Esophagus squamous epithelium (tissue), 5 donors: ENCODE data around the gene SLC17A7. TPM values are rescaled to one million over a fixed set of nuclear protein-coding genes. Genes with fewer than 3 reads are reported as not detected.

Experiments
- DNase-seq: peaks from one replicate; lab custom pipeline; 2025; lab: John Stamatoyannopoulos, UW
- H3K27ac ChIP-seq, 4 donors: fragments of 200-600 bp; sonication (generic); one replicate each; pipeline ENCODE4 v1.5.1; 2016 to 2019; ENCODE audit warnings: mild to moderate bottlenecking in 1 of 4
- H3K27me3 ChIP-seq, 4 donors: fragments of 200-600 bp; sonication (generic); 1 replicate in 3 of 4; 2 replicates in 1 of 4; pipeline versions ENCODE4 v1.5.1 to v1.6.0; 2017 to 2021; ENCODE audit warnings: antibody characterized with exemption in 1 of 4
- H3K36me3 ChIP-seq, 3 donors: fragments of 200-600 bp; sonication (generic); one replicate each; pipeline ENCODE4 v1.5.1; 2016 to 2019
- H3K4me1 ChIP-seq, 3 donors: fragments of 200-600 bp; sonication (generic); one replicate each; pipeline ENCODE4 v1.5.1; 2017 to 2019
- H3K4me3 ChIP-seq, 4 donors: fragments of 200-600 bp; sonication (generic); 1 replicate in 3 of 4; 2 replicates in 1 of 4; pipeline ENCODE4 v1.5.1; 2016 to 2019; ENCODE audit warnings: mild to moderate bottlenecking in 2 of 4, moderate library complexity in 1 of 4
- H3K9me3 ChIP-seq, 3 donors: fragments of 200-600 bp; sonication (generic); one replicate each; pipeline ENCODE4 v1.5.1; 2016 to 2019
- POLR2A ChIP-seq, 4 donors: fragments of 450-650 bp; IDR thresholded peaks; one replicate each; pipeline ENCODE4 v1.6.1; 2017; ENCODE audit warnings: antibody characterized with exemption in 4 of 4, mild to moderate bottlenecking in 4 of 4, moderate library complexity in 3 of 4
- WGBS, 2 donors: methylation state at CpG; one replicate each; pipeline ENCODE4 v1.1.5; 2018; 5-methylcytosine and 5-hydroxymethylcytosine counted together
- intact Hi-C: fragments of 100-400 bp; cut with DNase I; formaldehyde crosslinking; loops from one replicate; pipeline ENCODE4 v1.15.0; 2022
- total RNA-seq, 4 donors: library from RNA; depleted of rRNA; stranded (reverse); fragments of >200 nt; gene quantifications; one replicate each; pipeline ENCODE4 v1.1.0, GENCODE V29; 2016
- TF ChIP-seq, protein P1 (sequence below), 6 experiments: fragments of 450-650 bp in 4 of 6; fragments of 200-600 bp in 2 of 6; sonication (generic) in 2 of 6; IDR thresholded peaks; one replicate each; pipeline ENCODE4 v1.5.1; 2016 to 2019; ENCODE audit warnings: antibody characterized with exemption in 6 of 6, mild to moderate bottlenecking in 4 of 6, moderate library complexity in 4 of 6
- donor health status: DM: yes; HTN: yes; CAD: no.

Gene SLC17A7
- total RNA-seq, 4 donors from 2014 or later, result 0.13 to 1.5 (median 0.40) TPM

DNA sequence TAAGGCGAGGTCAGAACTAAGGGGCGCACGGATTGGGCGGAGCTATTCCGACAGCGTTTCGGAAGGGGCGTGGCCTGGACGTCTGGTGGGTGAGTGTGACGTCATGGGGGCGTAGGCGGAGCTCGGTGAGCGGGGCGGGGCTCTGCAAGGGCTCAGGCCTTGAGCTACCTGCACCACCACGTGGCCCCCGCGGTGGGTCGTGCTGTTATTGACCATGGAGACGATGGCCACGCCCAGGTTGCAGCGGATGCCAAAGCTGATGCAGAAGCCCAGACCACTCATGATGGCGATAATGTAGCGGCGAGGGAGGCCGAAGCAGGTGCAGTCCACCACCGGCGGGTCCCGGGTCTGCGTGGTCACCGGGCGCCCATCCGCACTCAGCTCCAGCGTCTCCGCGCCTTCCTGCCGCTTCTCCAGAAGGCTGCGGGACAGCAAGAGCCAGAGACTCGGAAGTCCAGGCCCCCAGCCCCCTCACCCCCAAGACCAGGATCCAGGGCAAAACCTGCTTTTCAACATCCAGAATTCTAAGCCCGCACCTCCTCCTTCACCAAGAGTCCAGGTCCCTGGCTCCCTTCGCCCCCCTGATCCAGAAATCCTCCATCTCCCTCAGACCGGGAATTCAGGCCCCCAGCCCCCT is 4.8 kb downstream of the SLC17A7 start:
- no peaks in the 10 kb centered on the region for H3K36me3 ChIP-seq
- 23% methylated on average over 35 of the region's 42 CpGs; no CpG with 5 or more reads in 1 of the 2 donors for WGBS, 2 donors
- H3K27me3 ChIP-seq, result peaks cover 21 to 100% (median 38%) of the 10 kb centered on the region in 4 donors
- intact Hi-C loops, result no loop called here
- H3K9me3 ChIP-seq, result no peaks in the 10 kb centered on the region
- no peak for DNase-seq
- no peak for TF ChIP-seq POLR2A (IDR thresholded peaks at IDR 0.05)
- TF ChIP-seq, protein P1, sequence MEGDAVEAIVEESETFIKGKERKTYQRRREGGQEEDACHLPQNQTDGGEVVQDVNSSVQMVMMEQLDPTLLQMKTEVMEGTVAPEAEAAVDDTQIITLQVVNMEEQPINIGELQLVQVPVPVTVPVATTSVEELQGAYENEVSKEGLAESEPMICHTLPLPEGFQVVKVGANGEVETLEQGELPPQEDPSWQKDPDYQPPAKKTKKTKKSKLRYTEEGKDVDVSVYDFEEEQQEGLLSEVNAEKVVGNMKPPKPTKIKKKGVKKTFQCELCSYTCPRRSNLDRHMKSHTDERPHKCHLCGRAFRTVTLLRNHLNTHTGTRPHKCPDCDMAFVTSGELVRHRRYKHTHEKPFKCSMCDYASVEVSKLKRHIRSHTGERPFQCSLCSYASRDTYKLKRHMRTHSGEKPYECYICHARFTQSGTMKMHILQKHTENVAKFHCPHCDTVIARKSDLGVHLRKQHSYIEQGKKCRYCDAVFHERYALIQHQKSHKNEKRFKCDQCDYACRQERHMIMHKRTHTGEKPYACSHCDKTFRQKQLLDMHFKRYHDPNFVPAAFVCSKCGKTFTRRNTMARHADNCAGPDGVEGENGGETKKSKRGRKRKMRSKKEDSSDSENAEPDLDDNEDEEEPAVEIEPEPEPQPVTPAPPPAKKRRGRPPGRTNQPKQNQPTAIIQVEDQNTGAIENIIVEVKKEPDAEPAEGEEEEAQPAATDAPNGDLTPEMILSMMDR (IDR thresholded peaks at IDR 0.05), result no peak
- H3K27ac ChIP-seq, result no peak overlapping the region
- H3K4me1 ChIP-seq, result peaks cover 0 to 25% (median 6%) of the 10 kb centered on the region in 3 donors
- no peak overlapping the region for H3K4me3 ChIP-seq

DNA sequence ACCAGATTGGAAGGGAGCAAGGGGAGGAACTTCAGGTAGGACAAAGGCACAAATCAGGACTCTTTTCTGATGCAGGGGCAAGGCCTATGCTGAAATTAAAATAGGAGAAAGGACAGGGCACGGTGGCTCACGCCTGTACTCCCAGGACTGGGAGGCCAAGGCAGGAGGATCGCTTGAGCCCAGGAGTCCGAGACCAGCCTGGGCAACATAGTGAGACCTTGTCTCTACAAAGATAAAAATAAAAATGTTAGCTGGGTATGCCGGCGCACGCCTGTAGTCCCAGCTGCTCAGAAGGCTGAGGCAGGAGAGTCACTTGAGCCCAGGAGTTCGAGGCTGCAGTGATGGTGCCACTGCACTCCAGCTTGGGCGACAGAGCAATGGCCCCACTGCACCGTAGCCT is 5.7 kb downstream of the SLC17A7 start:
- no peak for DNase-seq
- intact Hi-C loops, result no loop called here
- H3K36me3 ChIP-seq, result no peaks in the 10 kb centered on the region
- WGBS, 2 donors, result 81 to 83% methylated on average over 10 of the region's 10 CpGs
- no peaks in the 10 kb centered on the region for H3K9me3 ChIP-seq
- H3K27ac ChIP-seq, result no peak overlapping the region
- H3K27me3 ChIP-seq, result peaks cover 21 to 100% (median 38%) of the 10 kb centered on the region in 4 donors
- peaks cover 0 to 17% (median 0%) of the 10 kb centered on the region in 3 donors for H3K4me1 ChIP-seq
- no peak overlapping the region for H3K4me3 ChIP-seq
- no peak for TF ChIP-seq POLR2A (IDR thresholded peaks at IDR 0.05)
- TF ChIP-seq, protein P1 (IDR thresholded peaks at IDR 0.05), result no peak

DNA sequence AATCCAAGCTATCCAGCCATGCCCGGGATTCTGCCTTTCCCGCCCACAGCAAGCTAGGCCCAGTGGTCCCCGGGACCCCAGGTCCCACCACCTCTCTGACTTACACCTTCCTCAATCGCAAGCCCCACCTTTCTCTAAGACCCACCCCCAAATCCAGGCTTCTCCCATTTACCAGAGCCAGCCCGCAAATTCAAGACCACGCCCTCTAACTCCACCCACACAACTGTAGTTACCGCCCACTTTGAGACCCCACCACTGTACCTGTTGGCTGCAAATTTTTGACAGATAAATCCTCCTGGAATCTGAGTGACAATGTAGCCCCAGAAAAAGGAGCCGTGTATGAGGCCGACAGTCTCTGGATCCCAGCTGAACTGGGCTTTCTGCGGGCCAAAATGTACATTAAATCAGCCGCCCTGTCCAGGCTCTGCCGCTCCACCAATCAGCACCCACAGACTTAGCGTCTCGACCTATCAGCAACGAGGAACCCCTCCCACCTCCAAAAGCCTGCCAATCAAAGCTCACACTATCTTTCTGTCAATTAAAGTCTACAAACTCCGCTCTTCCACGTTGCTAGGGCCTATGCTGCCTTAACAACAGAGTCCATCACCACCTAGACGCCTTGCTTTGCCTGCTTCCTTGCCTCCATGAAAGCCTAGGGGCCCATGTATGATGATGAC is 6.3 kb downstream of the SLC17A7 start:
- no peak for TF ChIP-seq POLR2A (IDR thresholded peaks at IDR 0.05)
- TF ChIP-seq, protein P1 (IDR thresholded peaks at IDR 0.05), result no peak
- DNase-seq, result no peak
- Histone ChIP-seq H3K9me3 (no peaks in the 10 kb centered on the region), H3K4me1 (peaks cover 0 to 10% (median 0%) of the 10 kb centered on the region in 3 donors), H3K4me3 (no peak overlapping the region), H3K36me3 (no peaks in the 10 kb centered on the region), H3K27ac (no peak overlapping the region), H3K27me3 (peaks cover 21 to 100% (median 35%) of the 10 kb centered on the region in 4 donors)
- intact Hi-C loops, result no loop called here
- WGBS, 2 donors, result 81 to 85% methylated on average over 18 of the region's 18 CpGs

DNA sequence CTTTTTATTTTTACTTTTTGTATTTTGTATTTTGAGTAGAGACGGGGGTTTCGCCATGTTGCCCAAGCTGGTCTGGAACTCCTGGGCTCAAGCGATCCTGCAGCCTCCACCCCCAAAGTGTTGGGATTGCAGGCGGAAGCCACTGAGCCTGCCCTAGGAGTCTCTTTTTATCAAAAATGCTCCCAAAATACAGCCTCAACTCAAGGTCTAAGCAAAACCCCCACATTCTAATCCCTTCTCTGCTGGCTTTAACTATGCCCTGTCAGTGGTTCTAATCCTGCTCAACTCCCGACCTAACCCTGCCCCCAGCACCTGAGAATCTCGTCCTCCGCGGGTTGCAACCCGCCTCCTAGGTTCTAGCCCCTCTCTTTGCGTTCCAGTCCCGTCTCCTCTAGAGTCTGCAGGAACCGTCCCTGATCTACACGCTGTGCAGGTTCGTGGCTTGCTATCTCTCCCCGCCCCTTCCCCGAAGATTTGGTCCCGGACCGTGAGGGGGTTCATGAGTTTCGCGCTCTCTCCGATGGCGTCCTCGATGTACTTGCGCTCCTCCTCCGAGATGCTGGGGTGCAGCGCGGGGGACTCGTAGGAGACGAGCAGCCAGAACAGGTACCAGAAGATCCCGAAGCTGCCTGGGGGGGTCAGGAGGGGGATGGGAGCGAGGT is 8.0 kb downstream of the SLC17A7 start:
- DNase-seq, result no peak
- intact Hi-C loops, result no loop called here
- Histone ChIP-seq H3K9me3 (no peaks in the 10 kb centered on the region), H3K36me3 (no peaks in the 10 kb centered on the region), H3K4me3 (no peak overlapping the region), H3K27me3 (peaks cover 20 to 100% (median 39%) of the 10 kb centered on the region in 4 donors), H3K4me1 (peaks cover 3 to 14% (median 5%) of the 10 kb centered on the region in 3 donors), H3K27ac (no peak overlapping the region)
- TF ChIP-seq POLR2A (IDR thresholded peaks at IDR 0.05), result no peak
- TF ChIP-seq, protein P1 (IDR thresholded peaks at IDR 0.05), result no peak
- 25 to 36% methylated on average over 15 to 19 of the region's 31 CpGs for WGBS, 2 donors
